ENCODE data around the gene PTPRD.

DNA sequence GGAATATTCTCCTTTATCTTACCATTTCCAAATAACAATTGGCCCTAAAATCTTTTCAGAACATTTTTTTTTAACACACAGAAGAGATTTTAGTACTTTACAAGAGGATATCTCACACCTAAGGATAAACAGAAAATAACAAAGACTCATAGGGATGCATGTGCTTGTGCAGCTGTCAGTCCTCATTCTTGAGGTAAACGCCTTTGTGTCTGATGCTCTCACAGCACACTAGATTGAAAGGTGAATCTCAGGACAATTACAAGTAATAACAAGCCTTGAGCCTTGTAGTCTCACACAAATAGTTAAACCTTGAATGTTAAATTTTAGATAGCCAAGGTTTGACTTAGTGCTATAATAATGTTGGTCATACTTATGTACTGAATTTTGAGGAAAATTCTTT lies 439.2 kb downstream of the PTPRD start:
- TF ChIP-seq POLR2A (IDR thresholded peaks at IDR 0.05) (no peak), CTCF (IDR thresholded peaks at IDR 0.05) (no peak)

All from thyroid gland (tissue), 4 donors.